GM12878 (cell line): ENCODE data around the gene YPEL2. TPM values are rescaled to one million over a fixed set of nuclear protein-coding genes. Genes with fewer than 3 reads are reported as not detected.

Source experiments
- ATAC-seq: fragments of 200-7000 bp; cut with Tn5 transposase; 3 replicates; pipeline ENCODE4 v1.9.1; 2020; ENCODE audit warnings: mild to moderate bottlenecking, moderate library complexity
- BruUV-seq: library from RNA; stranded (reverse); fragments of 400-500 nt; replicated peaks from 2 replicates; lab custom pipeline; 2021; lab: Mats Ljungman, UMichigan
- CTCF ChIA-PET: fragments of 300-600 bp; sonication (Branson Sonifier 250); formaldehyde crosslinking; extraction: SDS; loops from one replicate; lab custom pipeline; 2021; ENCODE audit warnings: inconsistent platforms; lab: Yijun Ruan, JAX
- POLR2A ChIA-PET: fragments of 350-600 bp; formaldehyde crosslinking; extraction: SDS; loops from one replicate; lab custom pipeline; 2021; ENCODE audit warnings: inconsistent platforms; lab: Charles Lee
- RAD21 ChIA-PET: fragments of 300-600 bp; sonication (Branson Sonifier 250); formaldehyde crosslinking; loops from one replicate; lab custom pipeline; 2023; ENCODE audit warnings: antibody characterized with exemption; ENCODE audit not compliant: unreplicated experiment; lab: Charles Lee
- SMC1A ChIA-PET: fragments of 300-600 bp; sonication (Branson Sonifier 250); formaldehyde crosslinking; loops from one replicate; lab custom pipeline; 2023; ENCODE audit not compliant: unreplicated experiment, uncharacterized antibody; lab: Charles Lee
- DNase-seq: peaks from one replicate; pipeline ENCODE4 v3.0.0-alpha.2; 2011; ENCODE audit warnings: low read depth, low spot score
- FAIRE-seq: peaks from 3 replicates; lab custom pipeline; 2011; peaks lifted over from hg19 to GRCh38; lab: Jason Lieb, UNC
- H2AFZ ChIP-seq: 2 replicates; pipeline ENCODE4 v1.6.0; 2011; ENCODE audit warnings: low read depth, low read length, control low read depth; ENCODE audit not compliant: control insufficient read depth
- H3K27ac ChIP-seq: 2 replicates; pipeline ENCODE4 v1.5.1; 2011; ENCODE audit warnings: control low read depth; ENCODE audit not compliant: control insufficient read depth, insufficient read depth
- H3K27me3 ChIP-seq, 2 experiments: replicated peaks in 1 of 2; 2 replicates each; pipeline versions ENCODE4 v1.6.0 to v1.6.1; 2011; ENCODE audit warnings: low read length in 1 of 2; ENCODE audit not compliant: control insufficient read depth in 2 of 2, insufficient read depth in 2 of 2
- H3K36me3 ChIP-seq, 2 experiments: 2 replicates each; pipeline ENCODE4 v1.5.1; 2011; ENCODE audit warnings: low read length in 1 of 2; ENCODE audit not compliant: control insufficient read depth in 2 of 2, insufficient read depth in 2 of 2
- H3K4me1 ChIP-seq: 2 replicates; pipeline ENCODE4 v1.6.1; 2011; ENCODE audit warnings: mild to moderate bottlenecking, low read length, moderate library complexity, mixed read lengths; ENCODE audit not compliant: control insufficient read depth, insufficient read depth
- H3K4me2 ChIP-seq: 2 replicates; pipeline ENCODE4 v1.6.0; 2011; ENCODE audit warnings: control low read depth; ENCODE audit not compliant: control insufficient read depth, insufficient read depth
- H3K4me3 ChIP-seq: fragments of 200-600 bp; sonication (generic); 2 replicates; pipeline ENCODE4 v1.5.1; 2016
- H3K79me2 ChIP-seq: 2 replicates; pipeline ENCODE4 v1.6.0; 2011; ENCODE audit warnings: low read length; ENCODE audit not compliant: control insufficient read depth, insufficient read depth
- H3K9ac ChIP-seq: 2 replicates; pipeline ENCODE4 v1.8.0; 2011; ENCODE audit warnings: low read length, control low read depth, mixed read lengths; ENCODE audit not compliant: control insufficient read depth, insufficient read depth
- H3K9me3 ChIP-seq: replicated peaks from 3 replicates; pipeline ENCODE4 v1.5.1; 2011; ENCODE audit warnings: mild to moderate bottlenecking, low read length; ENCODE audit not compliant: control insufficient read depth, insufficient read depth
- H4K20me1 ChIP-seq: 2 replicates; pipeline ENCODE4 v1.6.0; 2011; ENCODE audit not compliant: control insufficient read depth, insufficient read depth
- ATF7 ChIP-seq: fragments of 450-650 bp; IDR thresholded peaks from 2 replicates; pipeline ENCODE4 v1.6.1; 2016; ENCODE audit warnings: low read depth, mild to moderate bottlenecking
- BHLHE40 ChIP-seq, 2 experiments: fragments of 450-650 bp in 1 of 2; IDR thresholded peaks; 2 replicates each; pipeline ENCODE4 v1.6.1; 2011 to 2017; ENCODE audit warnings: low read depth in 2 of 2, borderline replicate concordance in 1 of 2, improper control_type of control experiment in 1 of 2, low read length in 1 of 2, mild to moderate bottlenecking in 1 of 2
- ELK1 ChIP-seq: IDR thresholded peaks from 2 replicates; pipeline ENCODE4 v1.6.1; 2012; ENCODE audit warnings: low read depth, low read length, improper control_type of control experiment
- EP300 ChIP-seq, 2 experiments: fragments of 150-350 bp in 1 of 2; IDR thresholded peaks; 2 replicates each; pipeline ENCODE4 v1.6.1; 2011 to 2012; ENCODE audit warnings: low read depth in 2 of 2, low read length in 2 of 2, borderline replicate concordance in 1 of 2, improper control_type of control experiment in 1 of 2, inconsistent platforms in 1 of 2; ENCODE audit not compliant: control insufficient read depth in 1 of 2
- IKZF1 ChIP-seq: fragments of 450-650 bp; conservative IDR thresholded peaks from 2 replicates; pipeline ENCODE4 v1.6.1; 2017; ENCODE audit warnings: antibody characterized with exemption, mild to moderate bottlenecking
- IKZF2 ChIP-seq, 2 experiments: fragments of 450-650 bp; IDR thresholded peaks; 2 replicates each; pipeline ENCODE4 v1.6.1; 2017; ENCODE audit warnings: mild to moderate bottlenecking in 2 of 2, moderate library complexity in 2 of 2
- IRF3 ChIP-seq: fragments of 450-650 bp; IDR thresholded peaks from 2 replicates; pipeline ENCODE4 v1.6.1; 2014; ENCODE audit warnings: mild to moderate bottlenecking
- MTA2 ChIP-seq: fragments of 450-650 bp; IDR thresholded peaks from 2 replicates; pipeline ENCODE4 v1.6.1; 2016; ENCODE audit warnings: low read depth, mild to moderate bottlenecking, moderate library complexity
- RAD21 ChIP-seq: IDR thresholded peaks from 2 replicates; pipeline ENCODE4 v1.6.1; 2011; ENCODE audit warnings: mild to moderate bottlenecking, low read depth, low read length, moderate library complexity; ENCODE audit not compliant: insufficient read depth
- SMC3 ChIP-seq: IDR thresholded peaks from 2 replicates; pipeline ENCODE4 v1.6.1; 2011; ENCODE audit warnings: low read length, improper control_type of control experiment, borderline replicate concordance
- whole genome bisulfite sequencing: methylation state at CpG from one replicate; pipeline ENCODE4 v1.1.6; 2016; ENCODE audit warnings: low lambda C conversion rate; ENCODE audit not compliant: insufficient replicate concordance, insufficient coverage; ENCODE audit errors: missing lambda C conversion rate; 5-methylcytosine and 5-hydroxymethylcytosine counted together
- in situ Hi-C: fragments of 300-500 bp; cut with MboI; formaldehyde crosslinking; loops from 9 replicates; pipeline ENCODE4 v1.14.3; 2018; ENCODE audit warnings: mixed read lengths
- intact Hi-C: fragments of 100-400 bp; cut with micrococcal nuclease; formaldehyde crosslinking; loops from one replicate; pipeline ENCODE4 v1.14.2; 2022; ENCODE audit not compliant: unreplicated experiment
- polyA plus RNA-seq, 11 experiments: library from polyadenylated mRNA; depleted of rRNA in 4 of 11; unstranded in 6 of 11; stranded (reverse) in 5 of 11; fragments of >200 nt; fragmentation: Nextera tagmentation in 4 of 11; fragmentation: Illumina TruSeq in 1 of 11; extraction: Ambion mirVana in 4 of 11; extraction: Trizol in 1 of 11; gene quantifications; 1 replicate in 1 of 11; 2 replicates in 10 of 11; pipeline versions ENCODE4 v1.2.1 to v1.2.3, GENCODE V29; 2011 to 2016; ENCODE audit warnings: inconsistent platforms in 2 of 11, missing spikeins in 2 of 11, low read depth in 1 of 11
- total RNA-seq, 4 experiments: library from RNA; depleted of rRNA in 3 of 4; stranded (reverse); fragments of >200 nt in 3 of 4; fragmentation: Illumina TruSeq in 1 of 4; extraction: Trizol in 1 of 4; gene quantifications; 2 replicates each; pipeline versions ENCODE4 v1.2.1 to v1.2.3, GENCODE V29; 2013 to 2021
- TF ChIP-seq, protein P1 (sequence below): fragments of 450-650 bp; conservative IDR thresholded peaks from 2 replicates; pipeline ENCODE4 v1.6.1; 2017; ENCODE audit warnings: mild to moderate bottlenecking, moderate library complexity
- TF ChIP-seq, protein P2 (sequence below): fragments of 450-650 bp; IDR thresholded peaks from 2 replicates; pipeline ENCODE4 v1.6.1; 2016; ENCODE audit warnings: mild to moderate bottlenecking
- TF ChIP-seq, protein P3 (sequence below): fragments of 450-650 bp; IDR thresholded peaks from 2 replicates; pipeline ENCODE4 v1.6.1; 2016; ENCODE audit warnings: mild to moderate bottlenecking

Gene YPEL2
- total and polyA plus RNA-seq, 10 of the 15 experiments (the other 5 are each of a cell fraction or from before 2014, with no cell fraction given): 0.11 to 8.1 (median 0.48) TPM

DNA sequence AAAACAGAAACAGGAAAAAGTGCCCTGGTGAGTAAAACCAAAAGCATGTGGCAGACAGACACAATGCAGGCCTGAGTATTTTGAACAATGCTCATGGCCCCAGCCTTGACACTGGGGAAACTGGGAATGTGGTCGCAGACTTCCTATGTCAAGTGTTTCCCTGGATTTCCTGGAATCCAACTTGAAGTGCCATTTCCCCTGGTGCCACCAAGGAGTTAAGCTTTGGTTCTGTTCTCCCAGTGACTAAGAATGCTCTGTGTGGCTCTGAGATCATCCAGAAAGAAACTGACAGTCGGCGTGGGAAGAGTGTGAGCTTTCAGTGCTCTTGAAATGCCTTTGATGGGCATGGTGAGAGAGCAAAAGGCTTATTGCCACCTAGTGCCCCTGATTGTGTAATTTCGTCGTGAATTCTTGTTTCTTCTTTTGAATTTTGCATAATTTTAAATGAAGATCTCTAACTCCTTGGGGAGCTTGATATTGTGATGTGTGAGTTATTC, 96.0 kb downstream of the YPEL2 start:
- no peak overlapping the region for H3K4me2 ChIP-seq
- H3K9ac ChIP-seq: no peak overlapping the region
- no peak overlapping the region for H3K4me3 ChIP-seq
- 57% methylated on average over 5 of the region's 5 CpGs for WGBS
- peak; percentile 73 for ATAC-seq
- ChIA-PET POLR2A (interaction anchor here (0.9 to 2.1 kb wide), 4 partner anchors 10 to 104 kb away, joined by 3 to 7 read pairs (median 3); no protein-coding TSS in a partner anchor), SMC1A (interaction anchor here (0.7 to 11.6 kb wide), 15 partner anchors 9 to 115 kb away, joined by 3 to 104 read pairs (median 5); no protein-coding TSS in a partner anchor), CTCF (interaction anchor here (0.9 to 11.0 kb wide), 13 partner anchors 13 to 216 kb away, joined by 3 to 125 read pairs (median 4); no protein-coding TSS in a partner anchor), RAD21 (interaction anchor here (1.1 to 5.7 kb wide), 9 partner anchors 12 to 116 kb away, joined by 3 to 51 read pairs (median 6); no protein-coding TSS in a partner anchor)
- no peak for FAIRE-seq
- BruUV-seq: no TSS peak
- no peaks in the 10 kb centered on the region for H3K27me3 ChIP-seq
- no peaks in the 10 kb centered on the region for H3K36me3 ChIP-seq
- H3K9me3 ChIP-seq: no peaks in the 10 kb centered on the region; the same call in 2 of the 3 replicates
- H4K20me1 ChIP-seq: no peaks in the 10 kb centered on the region
- in situ Hi-C loops (no loop called here), intact Hi-C loops (no loop called here)
- H3K27ac ChIP-seq: no peak overlapping the region
- no peaks in the 10 kb centered on the region for H3K79me2 ChIP-seq
- DNase-seq: no peak
- no peak overlapping the region for H2AFZ ChIP-seq
- H3K4me1 ChIP-seq: peaks cover 14% of the 10 kb centered on the region
- TF ChIP-seq IKZF1 (peak; percentile 85), EP300 (IDR thresholded peaks at IDR 0.05; ENCODE audit: borderline replicate concordance in 1 of 2, control insufficient read depth in 1 of 2, low read depth in 2 of 2, low read length in 2 of 2) (0 out of 4 replicates have a peak, but pooled peaks of 1 of the 2 experiments have one; percentile 23), IKZF2 (IDR thresholded peaks at IDR 0.05) (peak; percentile 76 to 77; a peak in 3 of 4 replicates), ELK1 (no peak), MTA2 (peak; percentile 44; the same call in 1 of the 2 replicates), IRF3 (no peak), RAD21 (peak; percentile 38; the same call in 1 of the 2 replicates), BHLHE40 (IDR thresholded peaks at IDR 0.05; ENCODE audit: borderline replicate concordance in 1 of 2, low read depth in 2 of 2, low read length in 1 of 2) (peak in 1 of 2 experiments; percentile 14; a peak in 1 of 4 replicates), SMC3 (peak; percentile 21; the same call in 1 of the 2 replicates), ATF7 (peak; percentile 63; the same call in 1 of the 2 replicates)
- TF ChIP-seq, protein P1, sequence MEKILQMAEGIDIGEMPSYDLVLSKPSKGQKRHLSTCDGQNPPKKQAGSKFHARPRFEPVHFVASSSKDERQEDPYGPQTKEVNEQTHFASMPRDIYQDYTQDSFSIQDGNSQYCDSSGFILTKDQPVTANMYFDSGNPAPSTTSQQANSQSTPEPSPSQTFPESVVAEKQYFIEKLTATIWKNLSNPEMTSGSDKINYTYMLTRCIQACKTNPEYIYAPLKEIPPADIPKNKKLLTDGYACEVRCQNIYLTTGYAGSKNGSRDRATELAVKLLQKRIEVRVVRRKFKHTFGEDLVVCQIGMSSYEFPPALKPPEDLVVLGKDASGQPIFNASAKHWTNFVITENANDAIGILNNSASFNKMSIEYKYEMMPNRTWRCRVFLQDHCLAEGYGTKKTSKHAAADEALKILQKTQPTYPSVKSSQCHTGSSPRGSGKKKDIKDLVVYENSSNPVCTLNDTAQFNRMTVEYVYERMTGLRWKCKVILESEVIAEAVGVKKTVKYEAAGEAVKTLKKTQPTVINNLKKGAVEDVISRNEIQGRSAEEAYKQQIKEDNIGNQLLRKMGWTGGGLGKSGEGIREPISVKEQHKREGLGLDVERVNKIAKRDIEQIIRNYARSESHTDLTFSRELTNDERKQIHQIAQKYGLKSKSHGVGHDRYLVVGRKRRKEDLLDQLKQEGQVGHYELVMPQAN: no peak
- TF ChIP-seq, protein P2, sequence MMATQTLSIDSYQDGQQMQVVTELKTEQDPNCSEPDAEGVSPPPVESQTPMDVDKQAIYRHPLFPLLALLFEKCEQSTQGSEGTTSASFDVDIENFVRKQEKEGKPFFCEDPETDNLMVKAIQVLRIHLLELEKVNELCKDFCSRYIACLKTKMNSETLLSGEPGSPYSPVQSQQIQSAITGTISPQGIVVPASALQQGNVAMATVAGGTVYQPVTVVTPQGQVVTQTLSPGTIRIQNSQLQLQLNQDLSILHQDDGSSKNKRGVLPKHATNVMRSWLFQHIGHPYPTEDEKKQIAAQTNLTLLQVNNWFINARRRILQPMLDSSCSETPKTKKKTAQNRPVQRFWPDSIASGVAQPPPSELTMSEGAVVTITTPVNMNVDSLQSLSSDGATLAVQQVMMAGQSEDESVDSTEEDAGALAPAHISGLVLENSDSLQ: peak; percentile 82; the same call in 1 of the 2 replicates
- TF ChIP-seq, protein P3, sequence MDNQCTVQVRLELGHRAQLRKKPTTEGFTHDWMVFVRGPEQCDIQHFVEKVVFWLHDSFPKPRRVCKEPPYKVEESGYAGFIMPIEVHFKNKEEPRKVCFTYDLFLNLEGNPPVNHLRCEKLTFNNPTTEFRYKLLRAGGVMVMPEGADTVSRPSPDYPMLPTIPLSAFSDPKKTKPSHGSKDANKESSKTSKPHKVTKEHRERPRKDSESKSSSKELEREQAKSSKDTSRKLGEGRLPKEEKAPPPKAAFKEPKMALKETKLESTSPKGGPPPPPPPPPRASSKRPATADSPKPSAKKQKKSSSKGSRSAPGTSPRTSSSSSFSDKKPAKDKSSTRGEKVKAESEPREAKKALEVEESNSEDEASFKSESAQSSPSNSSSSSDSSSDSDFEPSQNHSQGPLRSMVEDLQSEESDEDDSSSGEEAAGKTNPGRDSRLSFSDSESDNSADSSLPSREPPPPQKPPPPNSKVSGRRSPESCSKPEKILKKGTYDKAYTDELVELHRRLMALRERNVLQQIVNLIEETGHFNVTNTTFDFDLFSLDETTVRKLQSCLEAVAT: no peak
